ELF-1 (cell line): ENCODE results near the gene MACROD2.

Experiments used
- DNase-seq: peaks from one replicate; pipeline ENCODE4 v3.0.0-alpha.2; 2016; ENCODE audit warnings: low read depth, low spot score

MACROD2 gene

GRCh38 chr20:14707026-14707680, 711.8 kb downstream of the MACROD2 start:
- no peak for DNase-seq

DNA sequence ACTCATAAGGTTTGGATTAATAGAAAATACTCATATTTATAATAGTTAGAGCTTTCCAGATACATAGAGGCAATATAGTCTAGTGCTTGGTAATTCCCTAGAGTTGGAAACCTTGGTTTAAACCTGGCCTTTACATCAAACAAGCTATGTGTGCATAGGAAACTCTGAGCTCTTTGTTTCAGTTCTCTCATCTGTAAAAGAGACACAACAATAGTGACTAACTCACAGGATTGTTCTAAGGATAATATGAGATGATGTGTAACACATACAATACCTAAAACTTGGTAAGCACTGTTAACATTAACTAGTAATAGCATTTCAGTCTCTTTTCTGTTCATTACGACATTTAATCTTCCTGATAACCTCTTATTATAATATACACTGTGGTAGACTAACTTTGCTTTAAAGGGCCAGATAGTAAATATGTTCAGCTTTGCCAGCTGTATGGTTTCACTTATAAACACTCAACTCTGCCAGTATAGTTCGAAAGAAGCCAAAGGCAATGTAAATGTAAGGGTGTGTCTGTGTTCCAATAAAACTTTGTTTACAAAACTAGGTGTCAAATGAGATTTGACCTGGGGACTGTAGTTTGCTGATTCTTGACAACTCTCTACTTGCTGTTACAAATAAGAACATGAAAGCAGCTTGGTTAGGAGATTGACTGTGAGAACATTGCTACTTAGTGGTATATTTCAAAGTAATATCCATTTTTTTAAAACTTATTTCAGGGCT, 712.7 kb downstream of the MACROD2 start:
- DNase-seq: no peak

- no peak for DNase-seq
Measured at GRCh38 chr20:14709439-14709838, 714.1 kb downstream of the MACROD2 start.

GRCh38 chr20:14710951-14711350, 715.6 kb downstream of the MACROD2 start:
- DNase-seq: no peak

DNA sequence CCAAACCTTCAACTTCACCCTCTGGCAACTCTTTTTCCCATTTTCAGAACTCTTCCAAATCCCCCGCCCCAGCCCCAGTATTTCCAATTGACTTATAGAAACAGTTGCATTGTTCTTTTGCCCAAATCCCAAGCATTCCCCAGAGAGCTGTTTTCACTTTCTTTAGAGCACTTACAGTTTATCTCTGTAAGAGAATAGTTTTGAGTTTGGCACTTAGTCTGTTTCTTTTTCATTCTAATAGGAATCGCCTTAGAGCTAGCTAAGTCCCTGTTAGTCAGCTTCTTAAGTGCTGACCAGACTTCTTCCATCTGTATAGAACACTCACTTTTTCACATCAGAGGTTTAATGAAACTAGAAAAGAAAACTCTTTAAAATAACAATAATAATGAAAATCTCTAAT, 716.3 kb downstream of the MACROD2 start:
- no peak for DNase-seq

DNA sequence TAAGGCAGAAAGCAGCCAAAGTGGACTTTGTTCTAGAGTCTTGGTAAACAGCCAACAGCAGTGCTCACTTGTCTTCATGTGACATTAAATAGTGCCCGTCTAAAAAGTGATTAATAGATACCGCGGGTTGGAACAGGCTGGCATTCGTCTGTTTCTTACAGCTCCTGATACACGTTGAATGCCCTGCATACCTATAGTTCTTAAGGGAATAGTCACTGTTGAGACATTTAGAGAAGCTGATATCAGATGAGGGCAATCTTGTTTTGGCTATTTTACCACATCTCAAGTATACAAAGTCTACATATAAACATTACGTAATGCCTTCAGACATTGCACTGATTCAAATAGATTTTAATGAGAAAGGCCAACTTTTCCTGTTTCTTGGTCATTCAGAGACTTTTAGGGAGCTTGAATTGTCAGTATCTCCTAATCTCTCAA, 717.0 kb downstream of the MACROD2 start:
- DNase-seq: peak; percentile 29

DNA sequence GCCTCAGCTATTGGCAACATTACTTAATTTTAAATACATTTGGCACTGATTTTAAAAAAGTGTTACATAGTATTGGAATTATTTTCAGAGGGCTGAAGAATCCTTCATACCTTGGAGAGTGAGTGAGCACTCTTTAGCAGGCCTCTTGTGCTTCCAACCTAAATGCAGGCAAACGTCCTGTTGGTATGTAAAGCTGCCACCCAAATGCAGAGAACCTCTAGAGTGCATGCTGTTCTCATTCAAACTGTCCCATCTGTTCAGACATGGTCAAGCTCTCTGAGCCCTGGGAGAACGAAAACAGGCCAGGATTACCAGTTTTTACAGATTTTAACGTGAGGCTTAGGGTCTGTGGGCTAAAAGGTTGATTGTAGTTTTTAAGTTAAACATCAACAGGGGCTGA, 720.1 kb downstream of the MACROD2 start:
- DNase-seq: peak; percentile 19

DNA sequence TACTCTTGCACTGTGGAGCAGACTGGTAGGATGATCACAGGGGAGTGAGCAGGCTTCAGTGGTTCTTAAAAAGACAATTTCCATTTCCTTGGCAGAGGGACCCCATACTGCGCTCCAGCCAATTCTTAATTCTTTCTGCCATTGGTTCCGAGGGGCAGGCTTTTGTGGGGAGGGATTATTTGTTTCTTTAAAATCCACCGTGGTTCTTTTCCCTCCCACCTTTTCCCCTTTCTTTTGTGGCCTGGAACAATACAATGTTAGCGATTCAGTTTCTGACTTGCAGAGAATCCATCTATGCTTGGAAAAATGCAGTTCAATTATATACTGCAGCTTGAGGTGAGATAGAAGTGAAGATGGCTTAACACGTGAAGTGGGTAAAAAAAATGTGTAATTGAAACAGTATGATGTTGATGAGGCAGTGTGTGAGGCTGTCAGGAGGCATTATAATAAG, 721.1 kb downstream of the MACROD2 start:
- DNase-seq: peak; percentile 47

GRCh38 chr20:14717134-14717999, 722.1 kb downstream of the MACROD2 start:
- no peak for DNase-seq

GRCh38 chr20:14720251-14720650, 724.9 kb downstream of the MACROD2 start:
- DNase-seq: no peak

DNA sequence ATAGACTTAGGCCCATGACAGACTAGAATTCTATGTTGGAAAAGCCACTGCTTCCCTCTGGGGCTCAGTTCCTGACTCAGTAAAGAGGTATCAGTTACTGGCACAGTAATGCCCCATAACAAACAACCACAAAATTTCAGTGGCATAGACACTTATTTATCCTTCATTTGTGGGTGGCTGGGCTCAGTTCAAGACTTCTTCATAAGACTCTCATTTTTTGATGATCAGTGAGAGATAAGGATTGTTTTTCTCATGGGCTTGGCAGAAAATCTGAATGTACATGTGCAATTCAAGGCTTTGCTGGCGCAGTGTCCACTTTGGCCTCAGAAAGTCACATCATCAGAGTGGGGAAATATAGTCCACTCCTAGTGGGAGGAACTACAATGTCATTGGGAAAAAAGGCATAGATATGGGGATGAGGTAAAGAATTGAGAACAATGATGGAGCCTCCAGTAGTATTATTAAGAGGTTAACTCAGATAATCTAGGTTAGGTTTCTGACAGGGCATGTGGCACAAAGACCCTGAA, 726.7 kb downstream of the MACROD2 start:
- no peak for DNase-seq

- DNase-seq: no peak
Measured at GRCh38 chr20:14723614-14724013, 728.3 kb downstream of the MACROD2 start.

DNA sequence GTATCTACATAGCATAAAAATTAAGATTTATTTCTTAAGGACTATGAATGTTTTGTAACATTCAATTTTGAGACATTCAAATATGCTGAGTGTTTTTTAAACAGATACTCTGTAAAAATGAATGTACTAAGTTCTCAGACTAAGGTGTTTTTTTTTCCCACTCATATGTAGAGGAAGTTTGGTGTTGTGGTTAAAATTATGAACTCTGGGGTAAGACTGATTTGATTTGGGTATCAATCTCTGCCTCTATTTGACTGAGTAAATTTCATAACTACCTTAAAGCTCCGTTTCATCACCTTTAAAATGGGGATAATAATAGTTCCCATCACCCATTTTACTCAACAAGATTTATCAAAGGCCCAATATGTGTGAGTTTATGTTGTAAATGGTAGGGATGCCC, 728.7 kb downstream of the MACROD2 start:
- DNase-seq: no peak

- DNase-seq: no peak
Measured at GRCh38 chr20:14724468-14724867, 729.2 kb downstream of the MACROD2 start.

DNA sequence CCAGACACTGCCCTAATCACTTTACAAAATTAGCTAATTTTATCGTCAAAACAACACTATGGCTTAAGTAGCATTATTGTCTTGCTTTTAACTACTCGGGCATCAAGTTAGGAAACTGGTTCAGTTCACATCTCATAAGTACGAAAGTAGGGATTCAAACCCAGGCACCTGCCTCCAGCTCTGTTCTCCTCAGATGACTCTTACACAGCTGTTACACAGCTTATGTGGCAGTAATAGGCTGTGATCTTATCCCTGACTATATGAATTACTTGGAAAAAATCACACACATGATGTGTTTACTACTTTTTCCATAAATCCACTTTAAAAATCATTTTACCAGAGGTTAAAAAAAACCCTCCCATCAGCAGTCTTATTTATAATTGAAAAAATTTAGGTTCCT, 731.3 kb downstream of the MACROD2 start:
- DNase-seq: no peak

GRCh38 chr20:14727485-14728150, 732.3 kb downstream of the MACROD2 start:
- DNase-seq: no peak

GRCh38 chr20:14729390-14729789, 734.1 kb downstream of the MACROD2 start:
- DNase-seq: no peak

- DNase-seq: no peak
Measured at GRCh38 chr20:14732343-14732742, 737.0 kb downstream of the MACROD2 start.

GRCh38 chr20:14732996-14733395, 737.7 kb downstream of the MACROD2 start:
- no peak for DNase-seq

DNA sequence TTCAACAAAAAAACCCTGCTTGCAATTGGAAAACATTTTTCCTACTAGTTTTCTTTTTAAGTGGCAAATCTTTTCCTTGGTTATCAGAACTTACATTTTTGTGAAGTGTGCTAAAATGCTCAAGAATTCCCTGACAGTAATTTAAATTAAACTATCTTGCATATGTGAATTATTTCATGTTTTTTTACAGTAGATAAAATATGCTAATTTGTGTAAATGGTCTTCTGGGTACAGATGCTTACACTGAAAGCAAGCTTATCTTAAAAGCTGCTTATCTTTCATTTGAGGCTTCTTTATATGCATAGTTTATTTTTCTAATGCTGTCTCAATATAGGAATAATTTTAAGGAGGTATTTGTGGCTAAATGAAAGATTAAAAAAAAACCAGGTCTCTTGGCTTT, 745.1 kb downstream of the MACROD2 start:
- no peak for DNase-seq

DNA sequence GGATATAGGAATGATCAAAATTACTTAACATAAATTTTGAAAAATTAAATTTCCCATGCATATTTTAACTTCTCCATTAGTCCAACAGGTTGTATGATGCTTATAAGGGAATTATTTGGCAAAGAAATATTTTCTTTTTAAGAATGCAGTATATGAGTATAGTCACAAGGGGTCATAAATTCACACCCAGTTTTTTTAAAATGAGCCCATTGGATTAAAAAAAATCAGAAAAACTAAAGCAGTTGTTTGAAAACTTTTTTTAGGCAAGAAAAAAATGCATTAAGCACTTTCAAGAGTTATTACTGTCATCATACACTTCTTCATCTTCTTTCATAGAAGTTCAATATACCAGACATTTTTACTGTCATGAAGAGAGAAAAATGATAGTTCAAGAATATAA, 746.3 kb downstream of the MACROD2 start:
- no peak for DNase-seq
